GM04504 (cell line): ENCODE results near the gene TAP2.

Source experiments
- DNase-seq: peaks from one replicate; pipeline ENCODE4 v3.0.0-alpha.2; 2012; ENCODE audit warnings: low read depth

TAP2 gene

DNA sequence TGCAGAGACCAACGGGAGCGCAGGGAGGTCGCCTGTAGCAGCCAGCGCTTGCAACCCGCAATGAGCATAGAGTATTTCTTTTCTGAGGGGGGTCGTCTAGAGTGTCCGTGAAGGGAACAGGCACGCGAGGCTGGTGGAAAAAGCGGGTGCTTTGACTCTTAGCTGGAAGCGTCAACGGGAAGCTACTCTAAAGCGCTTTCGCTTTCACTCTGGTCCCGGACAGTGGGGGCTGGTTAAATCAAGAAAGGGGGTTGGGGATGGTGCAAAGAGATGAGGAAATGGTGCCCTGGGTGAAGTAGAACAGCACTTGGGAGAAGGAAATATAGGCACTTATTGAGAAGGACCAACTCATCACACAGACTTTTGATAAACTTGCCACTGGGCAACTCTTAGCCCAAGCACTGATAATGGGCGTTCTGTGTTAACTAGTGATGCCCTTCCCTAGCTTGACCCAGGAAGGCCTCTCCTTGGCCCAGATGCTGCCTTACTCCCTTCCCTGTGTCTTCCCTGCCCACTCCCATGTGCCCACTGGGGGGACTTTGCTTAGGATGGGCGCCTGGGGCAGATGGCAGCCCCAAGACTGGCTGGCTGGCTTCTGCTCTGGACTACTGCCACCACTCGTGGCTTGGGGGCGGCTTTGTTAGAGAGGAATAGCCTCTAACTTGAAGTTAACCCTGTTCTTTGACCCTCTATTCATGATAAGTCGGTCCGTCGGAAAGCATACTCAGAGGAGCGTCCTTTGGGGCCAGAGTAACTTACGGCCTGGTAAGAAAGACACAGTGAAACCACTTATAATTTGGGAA is 16.0 kb upstream of the TAP2 start:
- DNase-seq: no peak

DNA sequence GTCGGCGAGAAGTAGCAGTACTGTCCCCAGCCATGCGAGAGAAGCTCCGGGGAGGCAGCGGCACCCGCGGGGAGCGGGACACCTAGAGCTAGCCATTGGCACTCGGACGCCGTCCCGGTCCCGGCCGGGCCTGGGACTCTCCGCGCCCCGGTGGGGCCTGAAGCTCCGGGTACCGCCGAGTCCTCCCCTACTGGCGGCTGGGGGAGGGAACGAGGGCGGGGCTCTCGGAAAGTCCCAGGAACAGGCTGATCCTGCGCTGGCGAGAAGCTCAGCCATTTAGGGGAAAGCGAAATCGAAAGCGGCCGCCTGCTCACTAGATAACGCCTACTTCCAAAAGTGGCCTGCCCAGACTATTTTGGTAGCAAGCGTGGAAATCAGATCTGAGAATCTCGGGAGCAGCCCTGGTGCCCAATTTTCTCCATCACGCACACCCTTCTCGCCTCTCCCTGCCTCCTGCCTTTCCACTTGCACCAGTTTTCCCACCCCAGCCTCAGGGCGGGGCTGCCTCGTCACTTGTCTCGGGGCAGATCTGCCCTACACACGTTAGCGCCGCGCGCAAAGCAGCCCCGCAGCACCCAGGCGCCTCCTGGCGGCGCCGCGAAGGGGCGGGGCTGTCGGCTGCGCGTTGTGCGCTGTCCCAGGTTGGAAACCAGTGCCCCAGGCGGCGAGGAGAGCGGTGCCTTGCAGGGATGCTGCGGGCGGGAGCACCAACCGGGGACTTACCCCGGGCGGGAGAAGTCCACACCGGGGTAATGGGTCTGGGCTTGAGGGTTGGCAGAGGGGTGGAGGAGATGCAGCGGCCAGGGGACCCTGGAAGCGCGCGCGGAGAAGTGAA is 15.2 kb upstream of the TAP2 start, which contains the start of the genes PSMB9 and TAP1:
Gene PSMB9 (plus strand): TSS at position 652 of the 835 bp plus-strand sequence. CDS start 38 bp downstream, at position 690.
Gene TAP1 (minus strand): TSS at position 164 of the 835 bp plus-strand sequence. CDS start 68 bp downstream, at position 96.
- DNase-seq: peak; percentile 87

GRCh38 chr6:32852844-32853540 is 14.5 kb upstream of the TAP2 start:
- DNase-seq: no peak

GRCh38 chr6:32852018-32852843 is 13.7 kb upstream of the TAP2 start:
- no peak for DNase-seq

- no peak for DNase-seq
Observed at GRCh38 chr6:32851025-32851424, 12.5 kb upstream of the TAP2 start.

DNA sequence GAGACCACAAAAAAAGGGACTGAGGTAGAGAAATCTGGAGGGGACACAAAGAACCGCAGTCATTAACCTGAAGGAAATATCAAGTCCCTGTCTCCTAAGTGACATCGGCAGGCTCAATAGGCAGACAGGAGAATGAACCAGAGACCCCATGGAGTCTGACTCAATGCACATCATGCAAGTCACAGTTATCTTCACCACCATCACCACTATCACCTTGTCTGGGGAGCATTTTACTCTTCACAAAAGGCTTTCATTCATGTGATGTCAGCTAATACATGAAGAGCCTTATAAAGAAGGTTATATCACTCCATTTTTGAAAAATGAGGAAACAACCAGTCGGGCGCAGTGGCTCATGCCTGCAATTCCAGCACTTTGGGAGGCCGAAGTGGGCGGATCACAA is 10.6 kb upstream of the TAP2 start:
- DNase-seq: no peak

DNA sequence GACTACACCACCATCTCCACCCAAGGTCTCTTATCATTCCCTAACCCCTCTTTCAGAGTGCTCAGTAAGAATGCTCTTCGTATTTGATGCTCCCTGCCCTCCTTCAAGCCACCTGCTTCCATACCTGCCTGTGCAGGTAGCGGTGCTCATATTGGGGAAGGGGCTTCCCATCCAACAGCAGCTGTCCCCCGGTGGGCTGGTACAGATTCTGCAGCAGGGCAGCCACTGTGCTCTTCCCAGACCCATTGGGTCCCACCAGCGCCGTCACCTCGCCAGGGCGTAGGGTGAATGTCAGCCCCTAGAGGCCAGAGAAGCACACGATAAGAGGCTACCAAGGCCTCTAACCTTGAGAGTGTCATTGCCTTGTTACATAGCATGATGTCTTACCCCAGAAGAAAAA is 9.3 kb upstream of the TAP2 start:
- no peak for DNase-seq

- DNase-seq: no peak
Observed at GRCh38 chr6:32847004-32847403, 8.5 kb upstream of the TAP2 start.

DNA sequence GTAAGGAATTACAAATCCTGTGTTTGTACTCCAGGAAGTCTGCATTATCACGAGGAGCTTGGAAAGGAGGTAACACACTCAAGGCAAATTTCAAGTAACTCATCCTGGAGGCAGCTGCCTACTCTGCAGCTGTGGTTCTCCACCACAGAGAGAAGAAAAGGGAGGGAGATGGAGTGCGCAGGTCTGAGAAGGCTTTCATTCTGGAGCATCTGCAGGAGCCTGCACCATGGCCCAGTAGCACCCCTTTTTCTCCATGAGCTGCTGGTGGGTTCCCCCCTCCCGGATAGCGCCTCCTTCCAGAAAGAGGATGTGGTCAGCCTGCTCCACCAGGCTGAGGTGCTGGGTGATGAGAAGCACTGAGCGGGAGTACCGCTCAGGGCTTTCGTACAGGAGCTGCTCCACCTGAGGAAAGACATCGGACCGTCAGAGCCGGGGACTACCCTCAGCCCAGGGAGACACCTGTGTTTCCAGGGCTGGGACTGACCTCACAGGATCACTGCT is 6.9 kb upstream of the TAP2 start:
- DNase-seq: no peak

DNA sequence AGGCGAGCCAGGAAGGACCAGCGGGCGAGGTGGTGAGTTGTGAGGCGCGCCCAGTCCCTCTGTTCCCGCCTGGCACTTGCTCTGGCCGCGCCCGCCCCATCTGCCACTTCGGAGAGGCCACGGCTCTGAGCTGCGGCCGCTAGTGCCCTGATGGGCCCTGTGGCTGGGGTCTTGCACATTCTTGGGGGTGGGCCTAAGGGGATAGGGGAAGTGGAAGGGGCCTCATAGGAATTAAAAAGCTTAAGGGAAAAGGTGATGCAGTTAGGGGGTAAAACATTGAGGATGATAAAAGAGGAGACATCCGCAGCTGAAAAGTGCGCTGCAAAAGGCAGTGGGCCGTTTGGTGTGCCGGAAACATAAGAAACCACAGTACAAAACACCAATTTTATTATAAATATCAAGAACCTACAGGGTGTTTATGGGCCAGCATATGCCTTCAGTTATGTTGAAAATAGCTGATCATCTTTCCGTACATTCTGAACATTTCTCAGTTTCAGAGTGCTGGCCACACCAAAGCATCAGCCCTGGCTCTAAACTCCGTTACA is 6.4 kb upstream of the TAP2 start:
- DNase-seq: no peak

DNA sequence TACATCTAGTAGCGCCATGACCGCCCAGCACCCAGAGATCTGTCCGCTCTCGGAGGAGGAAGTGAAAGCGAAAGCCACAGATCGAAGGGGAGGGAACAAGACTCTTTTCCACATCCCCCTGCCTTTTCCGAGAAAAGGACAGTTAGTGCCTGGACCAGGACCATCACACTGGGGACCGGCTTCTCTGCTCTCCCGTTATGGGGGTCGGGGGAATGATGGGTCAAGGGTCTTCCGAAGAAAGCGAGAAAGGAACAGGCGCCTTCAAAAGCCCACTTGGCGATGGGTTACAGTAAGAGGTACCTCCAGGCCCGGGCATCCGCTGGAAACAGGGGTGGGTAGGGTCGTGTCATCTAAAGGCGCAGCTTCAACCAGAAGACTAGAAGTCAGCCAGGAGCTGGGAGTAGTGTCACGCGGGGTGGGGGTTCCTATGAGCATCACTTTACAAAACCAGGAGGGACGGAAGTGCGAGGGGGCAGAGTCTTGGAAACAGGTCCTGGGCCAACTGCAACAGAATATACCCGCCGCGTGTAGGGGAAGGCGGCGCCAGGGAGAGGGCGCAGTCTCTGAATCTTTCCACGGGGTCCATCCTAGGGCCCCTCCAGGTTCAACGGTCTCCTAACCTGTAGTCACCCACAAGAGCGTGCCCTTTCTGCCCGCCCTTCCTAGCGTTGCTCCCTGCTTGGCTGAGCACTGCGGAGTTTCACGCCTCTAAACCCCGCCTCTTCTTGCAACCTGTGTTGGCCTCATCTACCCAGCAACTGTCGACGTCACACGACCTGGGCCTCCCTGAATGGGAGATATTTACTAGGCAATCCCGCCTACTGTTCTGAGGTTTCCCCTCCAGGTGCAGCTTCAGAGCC is 5.7 kb upstream of the TAP2 start, which contains the start of gene PSMB8:
Gene PSMB8 (minus strand): TSS at position 69 of the 860 bp plus-strand sequence. CDS start 51 bp downstream, at position 18.
- peak; percentile 88 for DNase-seq

DNA sequence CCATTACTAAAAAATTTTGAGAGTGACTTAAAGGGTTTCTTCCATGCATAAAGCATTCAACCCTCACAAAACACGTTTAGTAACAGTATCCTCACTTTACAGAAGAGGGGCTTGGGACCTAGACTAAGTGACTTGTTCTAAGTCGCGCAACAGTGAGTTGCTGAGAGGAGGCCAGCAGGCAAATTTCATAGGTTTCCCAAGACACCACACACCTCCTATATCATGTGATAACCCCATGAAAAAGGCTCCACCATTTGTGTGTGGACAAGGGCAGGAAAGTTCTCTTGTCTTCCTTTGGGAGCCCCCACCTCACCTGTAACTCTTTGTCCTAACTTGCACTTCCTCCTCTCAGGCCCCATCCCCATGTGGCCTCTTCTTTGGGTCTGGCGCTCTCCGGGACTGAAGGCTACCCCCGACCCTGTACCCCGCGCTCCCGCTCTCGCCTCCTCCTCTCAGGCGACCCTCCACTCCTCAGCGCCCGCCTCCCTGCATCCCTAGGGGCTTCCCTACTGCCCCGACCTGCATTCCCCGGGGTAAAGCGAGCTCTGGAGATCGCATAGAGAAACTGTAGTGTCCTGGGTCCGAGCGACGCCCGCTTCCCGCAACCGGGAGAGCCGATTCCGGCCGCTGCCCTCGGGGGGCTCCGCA is 4.9 kb upstream of the TAP2 start:
- DNase-seq: no peak

GRCh38 chr6:32842690-32843089 is 4.2 kb upstream of the TAP2 start:
- no peak for DNase-seq

GRCh38 chr6:32842021-32842650 is 3.6 kb upstream of the TAP2 start:
- no peak for DNase-seq

GRCh38 chr6:32840604-32841246 is 2.2 kb upstream of the TAP2 start:
- no peak for DNase-seq

DNA sequence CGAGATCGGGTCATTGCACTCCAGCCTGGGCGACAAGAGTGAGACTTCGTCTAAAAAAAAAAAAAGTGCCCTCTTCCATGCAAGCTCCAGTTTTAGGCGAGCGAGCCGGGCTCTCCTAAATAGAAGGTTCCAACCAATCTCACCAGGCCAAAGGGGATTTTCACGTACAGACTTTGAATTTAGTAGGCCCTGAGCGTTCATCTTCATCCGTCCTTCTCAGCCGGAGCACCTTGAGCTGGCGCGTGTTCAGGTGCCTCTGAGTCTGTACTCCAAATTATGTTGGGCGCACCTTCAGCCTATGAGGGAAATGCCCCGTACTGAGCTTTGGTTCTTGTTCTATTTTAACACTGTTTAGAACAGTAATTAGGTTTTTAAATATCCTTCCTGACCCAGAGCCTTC is 817 bp upstream of the TAP2 start:
- no peak for DNase-seq

DNA sequence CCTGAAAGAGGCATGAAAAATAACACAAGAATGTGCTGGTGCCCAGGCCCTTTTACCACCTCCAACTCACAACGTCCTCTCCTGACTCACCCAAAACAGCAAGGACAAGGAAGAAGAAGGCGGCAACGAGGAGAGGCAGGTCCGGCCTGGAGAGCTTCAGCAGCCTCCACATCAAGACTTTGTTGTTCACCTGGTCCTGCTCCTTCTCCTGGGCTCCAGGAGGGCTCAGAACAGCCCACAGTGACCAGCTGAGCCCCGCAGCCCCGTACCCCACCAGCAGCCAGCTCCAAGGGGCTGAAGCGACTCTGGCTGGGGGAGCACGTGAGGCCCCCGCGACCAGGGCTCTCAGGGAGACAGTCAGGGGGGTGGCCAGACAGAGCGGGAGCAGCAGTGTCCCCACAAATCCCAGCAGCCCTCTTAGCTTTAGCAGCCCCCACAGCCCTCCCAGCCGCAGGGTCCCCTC is 857 bp downstream of the TAP2 start:
- DNase-seq: no peak

GRCh38 chr6:32836873-32837272 is 1.7 kb downstream of the TAP2 start:
- DNase-seq: no peak
